ENCODE measurements around the gene TMEM208.

DNA sequence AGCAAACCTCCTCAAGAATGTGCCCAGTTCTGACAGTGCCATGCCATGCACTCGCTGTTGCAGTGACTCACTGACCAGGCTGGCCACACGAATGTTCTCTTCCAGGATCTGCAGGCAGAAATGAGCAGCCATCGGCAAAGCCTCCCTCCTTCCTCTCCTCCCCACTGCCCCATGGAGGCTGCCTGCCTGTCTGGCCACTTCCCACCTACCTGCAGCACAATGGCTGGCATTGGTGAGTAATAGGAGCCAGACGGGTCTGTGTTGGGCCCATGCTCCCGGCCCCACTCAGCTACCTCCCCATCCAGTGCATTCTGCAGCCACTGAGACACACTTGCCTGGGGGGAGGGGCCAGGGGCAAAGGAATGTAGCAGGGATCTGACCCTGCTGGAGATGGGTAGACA lies 40.4 kb upstream of the TMEM208 start:
- TF ChIP-seq, protein P1, sequence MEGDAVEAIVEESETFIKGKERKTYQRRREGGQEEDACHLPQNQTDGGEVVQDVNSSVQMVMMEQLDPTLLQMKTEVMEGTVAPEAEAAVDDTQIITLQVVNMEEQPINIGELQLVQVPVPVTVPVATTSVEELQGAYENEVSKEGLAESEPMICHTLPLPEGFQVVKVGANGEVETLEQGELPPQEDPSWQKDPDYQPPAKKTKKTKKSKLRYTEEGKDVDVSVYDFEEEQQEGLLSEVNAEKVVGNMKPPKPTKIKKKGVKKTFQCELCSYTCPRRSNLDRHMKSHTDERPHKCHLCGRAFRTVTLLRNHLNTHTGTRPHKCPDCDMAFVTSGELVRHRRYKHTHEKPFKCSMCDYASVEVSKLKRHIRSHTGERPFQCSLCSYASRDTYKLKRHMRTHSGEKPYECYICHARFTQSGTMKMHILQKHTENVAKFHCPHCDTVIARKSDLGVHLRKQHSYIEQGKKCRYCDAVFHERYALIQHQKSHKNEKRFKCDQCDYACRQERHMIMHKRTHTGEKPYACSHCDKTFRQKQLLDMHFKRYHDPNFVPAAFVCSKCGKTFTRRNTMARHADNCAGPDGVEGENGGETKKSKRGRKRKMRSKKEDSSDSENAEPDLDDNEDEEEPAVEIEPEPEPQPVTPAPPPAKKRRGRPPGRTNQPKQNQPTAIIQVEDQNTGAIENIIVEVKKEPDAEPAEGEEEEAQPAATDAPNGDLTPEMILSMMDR (conservative IDR thresholded peaks at IDR 0.05), result no peak
- no peak for TF ChIP-seq ZFX (IDR thresholded peaks at IDR 0.05)
